Adipocyte (in vitro differentiated cells): ENCODE measurements around the gene TLCD5.

ENCODE experiments used
- DNase-seq: peaks from one replicate; pipeline ENCODE4 v3.0.0-alpha.2; 2015; ENCODE audit warnings: low read depth
- H3K27me3 ChIP-seq: replicated peaks from 2 replicates; pipeline ENCODE4 v1.7.0; 2013; ENCODE audit warnings: mild to moderate bottlenecking, low read length, moderate library complexity; ENCODE audit not compliant: control insufficient read depth, insufficient read depth
- H3K36me3 ChIP-seq: 2 replicates; pipeline ENCODE4 v1.7.0; 2013; ENCODE audit warnings: low read length, mild to moderate bottlenecking, moderate library complexity; ENCODE audit not compliant: control insufficient read depth, insufficient read depth, severe bottlenecking
- H3K4me1 ChIP-seq: 2 replicates; pipeline ENCODE4 v1.7.0; 2013; ENCODE audit warnings: mild to moderate bottlenecking, low read length, moderate library complexity; ENCODE audit not compliant: control insufficient read depth, insufficient read depth
- H3K4me3 ChIP-seq: 2 replicates; pipeline ENCODE4 v1.7.0; 2013; ENCODE audit warnings: mild to moderate bottlenecking, low read length, moderate library complexity
- H3K9ac ChIP-seq: 2 replicates; pipeline ENCODE4 v1.7.0; 2013; ENCODE audit warnings: mild to moderate bottlenecking, low read length, moderate library complexity
- H3K9me3 ChIP-seq: 2 replicates; pipeline ENCODE4 v1.7.0; 2013; ENCODE audit warnings: mild to moderate bottlenecking, low read length, moderate library complexity; ENCODE audit not compliant: control insufficient read depth

Gene TLCD5

GRCh38 chr11:120339394-120339890, 14.3 kb downstream of the TLCD5 start:
- Histone ChIP-seq H3K4me1 (peaks cover 42% of the 10 kb centered on the region), H3K4me3 (peak overlapping the region; percentile 99), H3K9ac (peak overlapping the region; percentile 98), H3K36me3 (no peaks in the 10 kb centered on the region), H3K9me3 (no peaks in the 10 kb centered on the region), H3K27me3 (no peaks in the 10 kb centered on the region)
- peak; percentile 59 for DNase-seq

- H3K9ac ChIP-seq: peak overlapping the region; percentile 98
- no peaks in the 10 kb centered on the region for H3K27me3 ChIP-seq
- no peaks in the 10 kb centered on the region for H3K36me3 ChIP-seq
- peaks cover 43% of the 10 kb centered on the region for H3K4me1 ChIP-seq
- H3K9me3 ChIP-seq: no peaks in the 10 kb centered on the region
- peak overlapping the region; percentile 99 for H3K4me3 ChIP-seq
- DNase-seq: peak; percentile 44
Measured at GRCh38 chr11:120340529-120340928, 15.4 kb downstream of the TLCD5 start.

DNA sequence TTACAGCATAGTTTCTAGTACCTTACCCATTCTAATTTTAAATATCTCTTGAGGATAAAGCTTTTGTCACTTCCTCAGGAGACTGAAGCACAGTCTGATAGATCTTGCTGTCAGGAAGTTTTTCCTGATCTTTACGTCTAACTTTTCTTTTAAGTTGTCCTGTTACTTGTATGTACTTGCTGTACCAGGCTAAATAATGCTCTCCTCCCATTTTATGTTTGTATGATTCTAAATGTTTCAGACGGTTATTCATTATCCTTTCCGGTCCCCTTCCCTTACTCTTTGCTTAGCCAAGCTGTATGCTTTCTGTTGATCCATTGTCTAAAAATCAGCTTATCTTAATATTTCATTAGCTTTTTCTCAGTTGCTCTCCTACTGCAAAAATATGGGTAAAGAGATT, 17.1 kb downstream of the TLCD5 start:
- H3K9me3 ChIP-seq: no peaks in the 10 kb centered on the region
- no peak overlapping the region for H3K9ac ChIP-seq
- H3K27me3 ChIP-seq: no peaks in the 10 kb centered on the region
- no peak overlapping the region for H3K4me3 ChIP-seq
- no peaks in the 10 kb centered on the region for H3K36me3 ChIP-seq
- DNase-seq: no peak
- H3K4me1 ChIP-seq: peaks cover 49% of the 10 kb centered on the region

DNA sequence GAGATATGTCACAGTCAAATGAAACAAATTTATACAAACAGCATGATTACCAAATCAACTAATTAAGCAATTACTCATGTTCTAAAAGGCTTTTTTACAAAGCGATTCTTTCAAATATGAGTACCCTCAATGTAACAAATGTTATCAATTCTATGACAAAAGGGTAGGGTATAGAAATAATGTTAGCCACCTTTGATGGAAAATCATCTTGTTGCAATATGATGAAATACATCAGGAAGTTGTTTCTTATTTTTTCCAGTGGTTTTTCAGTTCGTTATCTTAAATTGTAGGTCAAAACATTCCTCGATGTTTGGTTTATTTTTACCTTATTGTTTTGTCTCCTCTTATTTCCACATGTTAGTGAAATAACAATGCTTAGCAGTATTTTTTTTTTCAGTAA, 17.6 kb downstream of the TLCD5 start:
- no peaks in the 10 kb centered on the region for H3K27me3 ChIP-seq
- no peak for DNase-seq

GRCh38 chr11:120343429-120343828, 18.3 kb downstream of the TLCD5 start:
- H3K9ac ChIP-seq: no peak overlapping the region

More for the DNA sequence above, 17.6 kb downstream of the TLCD5 start:
- Histone ChIP-seq H3K36me3 (no peaks in the 10 kb centered on the region), H3K9ac (no peak overlapping the region), H3K4me1 (peaks cover 52% of the 10 kb centered on the region), H3K4me3 (no peak overlapping the region), H3K9me3 (no peaks in the 10 kb centered on the region)

DNA sequence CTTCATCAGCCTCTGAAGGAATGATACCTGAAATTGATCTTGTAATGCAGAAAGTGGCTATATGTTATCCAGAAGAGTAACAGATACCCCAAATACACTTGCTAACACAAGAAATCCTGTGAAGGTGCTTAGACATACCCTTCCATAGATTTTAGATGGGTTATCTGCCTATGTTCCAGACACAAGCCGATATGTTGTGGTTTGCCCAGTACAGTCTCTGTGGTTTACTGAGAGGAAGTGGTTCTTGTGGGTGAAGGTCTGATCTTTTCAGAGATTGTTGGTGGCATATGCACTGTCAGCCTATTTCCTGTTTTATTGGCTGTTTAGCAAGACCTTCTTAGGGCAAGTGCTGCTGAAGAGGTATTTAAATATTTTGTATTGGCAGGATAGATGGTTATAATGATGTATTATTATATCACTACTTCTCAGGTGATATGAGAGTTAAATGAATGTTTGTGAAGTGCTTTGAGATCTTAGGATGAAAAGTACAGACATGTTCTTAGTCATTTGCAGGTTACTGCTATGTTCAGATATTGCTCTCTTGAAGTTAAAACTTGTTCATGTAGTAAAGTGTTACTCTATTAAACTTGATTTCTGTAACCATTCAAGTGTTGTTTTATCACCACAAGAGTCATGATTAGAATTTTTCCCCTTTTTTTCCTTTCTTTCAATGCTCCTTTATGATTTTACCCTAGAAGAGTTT, 19.4 kb downstream of the TLCD5 start:
- Histone ChIP-seq H3K4me1 (peaks cover 47% of the 10 kb centered on the region), H3K4me3 (no peak overlapping the region), H3K9ac (no peak overlapping the region), H3K36me3 (no peaks in the 10 kb centered on the region), H3K27me3 (no peaks in the 10 kb centered on the region), H3K9me3 (no peaks in the 10 kb centered on the region)
- DNase-seq: no peak

More at GRCh38 chr11:120343429-120343828, 18.3 kb downstream of the TLCD5 start:
- Histone ChIP-seq H3K4me1 (peaks cover 57% of the 10 kb centered on the region), H3K9me3 (no peaks in the 10 kb centered on the region), H3K4me3 (no peak overlapping the region), H3K27me3 (no peaks in the 10 kb centered on the region), H3K36me3 (no peaks in the 10 kb centered on the region)
- DNase-seq: no peak

DNA sequence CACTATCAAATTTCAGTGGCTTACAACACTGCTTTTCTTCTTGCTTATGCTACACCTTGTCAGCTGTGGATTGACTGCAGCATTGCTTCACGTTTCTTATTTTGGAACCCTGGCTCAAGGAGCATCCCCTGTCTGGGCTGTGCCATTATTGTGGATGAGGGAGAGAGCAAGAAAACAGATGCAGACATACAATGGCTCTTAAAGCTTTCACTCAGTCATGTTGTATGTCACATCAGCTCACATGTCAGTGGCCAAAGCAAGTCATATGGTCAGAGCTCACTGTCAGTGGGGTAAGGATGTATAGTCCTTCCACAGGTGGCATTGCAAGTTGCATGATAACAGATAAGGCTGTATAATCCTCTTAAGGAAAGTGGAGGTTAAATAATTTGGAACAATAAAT, 21.1 kb downstream of the TLCD5 start:
- Histone ChIP-seq H3K4me1 (peaks cover 32% of the 10 kb centered on the region), H3K9ac (no peak overlapping the region), H3K9me3 (no peaks in the 10 kb centered on the region), H3K36me3 (no peaks in the 10 kb centered on the region), H3K27me3 (no peaks in the 10 kb centered on the region), H3K4me3 (no peak overlapping the region)
- DNase-seq: no peak

GRCh38 chr11:120350637-120351036, 25.5 kb downstream of the TLCD5 start:
- no peaks in the 10 kb centered on the region for H3K36me3 ChIP-seq

GRCh38 chr11:120352405-120352804, 27.3 kb downstream of the TLCD5 start:
- Histone ChIP-seq H3K4me1 (peaks cover 7% of the 10 kb centered on the region), H3K36me3 (no peaks in the 10 kb centered on the region), H3K27me3 (no peaks in the 10 kb centered on the region), H3K4me3 (no peak overlapping the region), H3K9me3 (no peaks in the 10 kb centered on the region), H3K9ac (no peak overlapping the region)
- DNase-seq: no peak

More at GRCh38 chr11:120350637-120351036, 25.5 kb downstream of the TLCD5 start:
- Histone ChIP-seq H3K4me1 (peaks cover 14% of the 10 kb centered on the region), H3K9me3 (no peaks in the 10 kb centered on the region), H3K9ac (no peak overlapping the region), H3K27me3 (no peaks in the 10 kb centered on the region), H3K4me3 (no peak overlapping the region)
- no peak for DNase-seq

DNA sequence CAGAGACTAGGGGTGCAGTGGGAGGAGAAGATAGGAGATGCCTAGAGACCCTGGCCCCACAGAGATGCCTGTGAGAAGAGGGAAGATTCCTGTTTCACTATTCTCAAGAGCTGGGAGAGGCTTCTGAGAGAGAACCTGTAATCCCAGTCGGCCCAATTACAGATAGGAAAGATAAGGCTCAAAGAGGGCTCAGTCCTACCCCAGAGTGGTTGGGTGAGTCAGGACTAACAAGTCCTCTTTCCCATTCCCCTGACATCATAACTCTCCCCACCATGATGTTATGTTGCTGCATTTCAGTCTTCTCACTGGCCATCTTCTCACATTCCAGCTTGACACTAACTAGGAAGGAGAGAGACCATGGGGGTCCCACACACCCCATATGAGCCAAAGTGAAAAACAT, 29.0 kb downstream of the TLCD5 start:
- no peak for DNase-seq
- Histone ChIP-seq H3K9me3 (no peaks in the 10 kb centered on the region), H3K4me3 (no peak overlapping the region), H3K27me3 (no peaks in the 10 kb centered on the region), H3K4me1 (no peaks in the 10 kb centered on the region), H3K9ac (no peak overlapping the region), H3K36me3 (no peaks in the 10 kb centered on the region)

GRCh38 chr11:120354779-120355178, 29.7 kb downstream of the TLCD5 start:
- H3K27me3 ChIP-seq: no peaks in the 10 kb centered on the region
- H3K4me1 ChIP-seq: no peaks in the 10 kb centered on the region
- H3K9ac ChIP-seq: no peak overlapping the region
- no peak for DNase-seq
- H3K36me3 ChIP-seq: no peaks in the 10 kb centered on the region
- H3K4me3 ChIP-seq: no peak overlapping the region
- H3K9me3 ChIP-seq: no peaks in the 10 kb centered on the region

DNA sequence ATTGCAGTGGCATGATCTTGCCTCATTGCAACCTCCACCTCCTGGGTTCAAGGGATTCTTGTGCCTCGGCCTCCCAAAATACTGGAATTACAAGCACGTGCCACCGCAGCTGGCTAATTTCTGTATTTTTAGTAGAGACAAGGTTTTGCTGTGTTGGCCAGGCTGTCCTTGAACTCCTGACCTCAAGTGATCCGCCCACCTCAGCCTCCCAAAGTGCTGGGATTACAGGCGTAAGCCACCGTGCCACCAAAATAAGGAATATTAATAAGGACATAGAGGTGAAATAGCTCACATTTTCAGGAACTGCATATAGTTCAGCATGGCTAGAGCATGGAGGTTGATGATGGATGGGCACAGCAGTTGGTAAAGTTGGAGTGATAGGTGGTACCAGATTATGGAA, 32.5 kb downstream of the TLCD5 start:
- Histone ChIP-seq H3K4me3 (no peak overlapping the region), H3K4me1 (no peaks in the 10 kb centered on the region), H3K36me3 (no peaks in the 10 kb centered on the region), H3K27me3 (no peaks in the 10 kb centered on the region), H3K9me3 (no peaks in the 10 kb centered on the region), H3K9ac (no peak overlapping the region)
- DNase-seq: no peak
